HepG2 (cell line): ENCODE measurements around the gene RIC3. TPM values are rescaled to one million over a fixed set of nuclear protein-coding genes. Genes with fewer than 3 reads are reported as not detected.

Source experiments
- ATAC-seq: fragments of 200-7000 bp; cut with Tn5 transposase; 3 replicates; pipeline ENCODE4 v1.9.1; 2020; ENCODE audit warnings: mild to moderate bottlenecking, moderate library complexity
- BruUV-seq: library from RNA; stranded (reverse); fragments of 400-500 nt; replicated peaks from 2 replicates; lab custom pipeline; 2021; lab: Mats Ljungman, UMichigan
- CTCF ChIA-PET: fragments of 300-600 bp; formaldehyde crosslinking; extraction: SDS; loops from one replicate; lab custom pipeline; 2021; ENCODE audit warnings: low total read pairs, inconsistent platforms, low intra/inter-chr PET ratio; lab: Yijun Ruan, JAX
- POLR2A ChIA-PET: fragments of 350-600 bp; sonication (Branson Sonifier 250); formaldehyde crosslinking; loops from one replicate; lab custom pipeline; 2020; ENCODE audit warnings: antibody characterized with exemption, inconsistent platforms; lab: Yijun Ruan, JAX
- DNase-seq: peaks from one replicate; pipeline ENCODE4 v3.0.0-alpha.2; 2015; ENCODE audit warnings: low spot score
- FAIRE-seq: peaks from 3 replicates; lab custom pipeline; 2011; peaks lifted over from hg19 to GRCh38; lab: Jason Lieb, UNC
- H2AFZ ChIP-seq: one replicate; pipeline ENCODE4 v1.6.1; 2011; ENCODE audit warnings: low read length, inconsistent platforms
- H3K27ac ChIP-seq: fragments of 300-600 bp; 3 replicates; pipeline ENCODE4 v1.8.0; 2011; ENCODE audit warnings: mixed run types, mild to moderate bottlenecking, mixed read lengths, low read length, inconsistent platforms; ENCODE audit not compliant: insufficient read depth; ENCODE audit errors: extremely low read length
- H3K27me3 ChIP-seq, 2 experiments: fragments of 200-600 bp in 1 of 2; 2 replicates in 1 of 2; 3 replicates in 1 of 2; pipeline versions ENCODE4 v1.6.0 to v1.8.0; 2011; ENCODE audit warnings: low read length in 2 of 2, mild to moderate bottlenecking in 2 of 2, moderate library complexity in 2 of 2, inconsistent platforms in 1 of 2; ENCODE audit not compliant: insufficient read depth in 2 of 2, control insufficient read depth in 1 of 2
- H3K36me3 ChIP-seq, 2 experiments: fragments of 200-600 bp in 1 of 2; replicated peaks in 1 of 2; 2 replicates in 1 of 2; 3 replicates in 1 of 2; pipeline versions ENCODE4 v1.5.1 to v1.8.0; 2011; ENCODE audit warnings: low read length in 2 of 2, inconsistent platforms in 1 of 2; ENCODE audit not compliant: insufficient read depth in 2 of 2, control insufficient read depth in 1 of 2
- H3K4me1 ChIP-seq: 2 replicates; pipeline ENCODE4 v1.5.1; 2012; ENCODE audit warnings: low read length, inconsistent platforms; ENCODE audit not compliant: insufficient read depth
- H3K4me2 ChIP-seq: 2 replicates; pipeline ENCODE4 v1.6.0; 2011; ENCODE audit warnings: low read depth, low read length, inconsistent platforms
- H3K4me3 ChIP-seq, 3 experiments: fragments of 200-600 bp in 1 of 3; sonication (generic), shearing (Covaris generic) in 1 of 3; replicated peaks in 1 of 3; 2 replicates each; pipeline ENCODE4 v1.5.1; 2011 to 2016; ENCODE audit warnings: low read length in 3 of 3, inconsistent platforms in 2 of 3, low read depth in 2 of 3, mild to moderate bottlenecking in 2 of 3, control low read depth in 1 of 3, mixed read lengths in 1 of 3; ENCODE audit not compliant: insufficient read depth in 1 of 3
- H3K79me2 ChIP-seq: one replicate; pipeline ENCODE4 v1.6.1; 2011; ENCODE audit warnings: low read length, inconsistent platforms; ENCODE audit not compliant: insufficient read depth
- H3K9ac ChIP-seq: 2 replicates; pipeline ENCODE4 v1.6.0; 2011; ENCODE audit warnings: mild to moderate bottlenecking, low read depth, low read length, inconsistent platforms; ENCODE audit not compliant: insufficient read depth
- H3K9me3 ChIP-seq: 2 replicates; pipeline ENCODE4 v1.5.1; 2012; ENCODE audit warnings: mild to moderate bottlenecking, low read length
- H4K20me1 ChIP-seq: 2 replicates; pipeline ENCODE4 v1.6.0; 2011; ENCODE audit warnings: inconsistent platforms, mild to moderate bottlenecking, low read length, moderate library complexity; ENCODE audit not compliant: insufficient read depth
- E2F1 ChIP-seq: sonication (generic); formaldehyde crosslinking; IDR thresholded peaks from 2 replicates; pipeline ENCODE4 v1.5.0; 2020; ENCODE audit warnings: missing genetic modification reagents
- HIVEP1 ChIP-seq: sonication (generic); formaldehyde crosslinking; IDR thresholded peaks from 2 replicates; pipeline ENCODE4 v1.4.0; 2020; ENCODE audit warnings: mild to moderate bottlenecking, missing genetic modification reagents
- MXI1 ChIP-seq: IDR thresholded peaks from 3 replicates; pipeline ENCODE4 v1.6.1; 2012; ENCODE audit warnings: low read depth, low read length, inconsistent platforms, borderline replicate concordance
- U2AF2 ChIP-seq: fragments of 200-400 bp; formaldehyde crosslinking; IDR thresholded peaks from 2 replicates; pipeline ENCODE4 v1.6.1; 2017; ENCODE audit warnings: low read depth, mild to moderate bottlenecking, low read length
- ZBTB21 ChIP-seq: sonication (generic); formaldehyde crosslinking; IDR thresholded peaks from 2 replicates; pipeline ENCODE4 v1.4.0; 2020; ENCODE audit warnings: missing genetic modification reagents
- ZBTB42 ChIP-seq: sonication (generic); formaldehyde crosslinking; IDR thresholded peaks from 2 replicates; pipeline ENCODE4 v1.5.0; 2020; ENCODE audit warnings: mild to moderate bottlenecking, missing genetic modification reagents
- WGBS: methylation state at CpG from one replicate; pipeline ENCODE4 v1.1.6; 2017; ENCODE audit warnings: low lambda C conversion rate; 5-methylcytosine and 5-hydroxymethylcytosine counted together
- in situ Hi-C: cut with HindIII; loops from 2 replicates; pipeline ENCODE4 v1.10.0; 2017; ENCODE audit warnings: low pct_unique_long_range_greater_than_20kb; ENCODE audit not compliant: extremely low pct_ligation_motif_present
- intact Hi-C: fragments of 100-400 bp; cut with micrococcal nuclease; formaldehyde crosslinking; loops from one replicate; pipeline ENCODE4 v1.10.0; 2022; ENCODE audit not compliant: unreplicated experiment
- polyA plus RNA-seq, 8 experiments: library from polyadenylated mRNA; depleted of rRNA in 3 of 8; stranded (reverse) in 7 of 8; unstranded in 1 of 8; fragments of >200 nt; fragmentation: Illumina TruSeq in 4 of 8; extraction: Trizol in 4 of 8; gene quantifications; 2 replicates each; pipeline versions ENCODE4 v1.2.1 to v1.2.3, GENCODE V29; 2011 to 2016; ENCODE audit warnings: low read depth in 4 of 8, missing spikeins in 1 of 8, mixed read lengths in 1 of 8; ENCODE audit not compliant: insufficient read depth in 1 of 8
- total RNA-seq, 5 experiments: library from RNA; depleted of rRNA; stranded (reverse); fragments of >200 nt; fragmentation: Illumina TruSeq; extraction: Trizol; gene quantifications; 2 replicates each; pipeline ENCODE4 v1.2.3, GENCODE V29; 2016; ENCODE audit warnings: low read depth in 1 of 5
- TF ChIP-seq, protein P1 (sequence below): sonication (generic); formaldehyde crosslinking; IDR thresholded peaks from 2 replicates; pipeline ENCODE4 v1.4.0; 2020; ENCODE audit warnings: missing genetic modification reagents

The RIC3 gene
- total and polyA plus RNA-seq, 2 of the 13 experiments (the other 11 are each of a cell fraction or from before 2014, with no cell fraction given), result not detected

DNA sequence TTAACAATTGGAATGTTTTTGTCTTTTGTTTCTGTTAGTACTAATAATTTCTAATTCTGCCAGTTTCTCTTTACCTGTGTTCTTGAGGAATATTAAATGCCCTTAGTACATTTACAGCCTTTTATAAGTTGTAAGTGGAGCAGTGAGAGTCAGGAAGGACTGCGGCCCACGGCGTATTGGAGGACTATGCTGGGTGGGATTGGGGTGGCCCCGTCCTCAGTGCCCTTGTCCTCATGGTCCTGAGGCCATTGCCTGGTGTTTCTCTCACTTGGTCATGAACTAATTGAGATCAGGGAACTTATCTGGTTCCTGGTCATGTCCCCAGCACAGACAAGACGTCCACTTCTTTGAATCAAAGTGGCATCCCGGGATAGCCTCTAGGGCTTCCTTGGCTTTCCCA is 84.5 kb downstream of the RIC3 start:
- H3K36me3 ChIP-seq, result no peaks in the 10 kb centered on the region
- 97% methylated on average over 5 of the region's 6 CpGs for WGBS
- ChIA-PET CTCF (no interaction called here), POLR2A (no interaction called here)
- no peaks in the 10 kb centered on the region for H3K9me3 ChIP-seq
- ATAC-seq (no peak), DNase-seq (no peak), FAIRE-seq (no peak)
- no peak overlapping the region for H3K9ac ChIP-seq
- H3K4me1 ChIP-seq, result peaks cover 21% of the 10 kb centered on the region
- no TSS peak for BruUV-seq
- no peak overlapping the region for H3K27ac ChIP-seq
- H2AFZ ChIP-seq, result no peak overlapping the region
- intact Hi-C loops, result no loop called here
- in situ Hi-C loops, result no loop called here
- no peaks in the 10 kb centered on the region for H4K20me1 ChIP-seq
- H3K27me3 ChIP-seq, result peaks cover 0 to 8% of the 10 kb centered on the region in 2 experiments; a peak in 1 of 5 replicates
- no peak overlapping the region for H3K4me2 ChIP-seq
- no peak overlapping the region for H3K4me3 ChIP-seq
- H3K79me2 ChIP-seq, result no peaks in the 10 kb centered on the region
- TF ChIP-seq E2F1 (CRISPR knock-in tag) (no peak), ZBTB42 (CRISPR knock-in tag) (no peak), HIVEP1 (CRISPR knock-in tag) (no peak), U2AF2 (no peak)
- TF ChIP-seq, protein P1, sequence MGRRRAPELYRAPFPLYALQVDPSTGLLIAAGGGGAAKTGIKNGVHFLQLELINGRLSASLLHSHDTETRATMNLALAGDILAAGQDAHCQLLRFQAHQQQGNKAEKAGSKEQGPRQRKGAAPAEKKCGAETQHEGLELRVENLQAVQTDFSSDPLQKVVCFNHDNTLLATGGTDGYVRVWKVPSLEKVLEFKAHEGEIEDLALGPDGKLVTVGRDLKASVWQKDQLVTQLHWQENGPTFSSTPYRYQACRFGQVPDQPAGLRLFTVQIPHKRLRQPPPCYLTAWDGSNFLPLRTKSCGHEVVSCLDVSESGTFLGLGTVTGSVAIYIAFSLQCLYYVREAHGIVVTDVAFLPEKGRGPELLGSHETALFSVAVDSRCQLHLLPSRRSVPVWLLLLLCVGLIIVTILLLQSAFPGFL, result no peak
- TF ChIP-seq, all 625 proteins: peak for 0

GRCh38 chr11:8083871-8084281 is 84.9 kb downstream of the RIC3 start:
- FAIRE-seq, result no peak
- intact Hi-C loops, result no loop called here

More at GRCh38 chr11:8083871-8084281, 84.9 kb downstream of the RIC3 start:
- peaks cover 24% of the 10 kb centered on the region for H3K4me1 ChIP-seq
- no peaks in the 10 kb centered on the region for H3K36me3 ChIP-seq
- H3K9me3 ChIP-seq, result no peaks in the 10 kb centered on the region
- ATAC-seq (no peak), DNase-seq (no peak)
- no peak overlapping the region for H2AFZ ChIP-seq
- no peak overlapping the region for H3K4me3 ChIP-seq
- H3K27ac ChIP-seq, result no peak overlapping the region
- H3K9ac ChIP-seq, result no peak overlapping the region
- CTCF ChIA-PET, result no interaction called here
- in situ Hi-C loops, result no loop called here
- BruUV-seq, result no TSS peak
- H3K4me2 ChIP-seq, result no peak overlapping the region
- TF ChIP-seq ZBTB21 (CRISPR knock-in tag) (no peak), MXI1 (no peak)
- POLR2A ChIA-PET, result no interaction called here
- no peaks in the 10 kb centered on the region for H4K20me1 ChIP-seq
- WGBS, result 100% methylated on average over 1 of the region's 1 CpG
- H3K79me2 ChIP-seq, result no peaks in the 10 kb centered on the region
- peaks cover 0 to 8% of the 10 kb centered on the region in 2 experiments; a peak in 1 of 5 replicates for H3K27me3 ChIP-seq
